Stomach smooth muscle (tissue), 2 donors: ENCODE data around the gene DEGS1.
A peak's percentile ranks its signal among the peaks of the same experiment; 100 is the strongest.

Experiments
- H3K27ac ChIP-seq: one replicate; pipeline ENCODE4 v1.7.0; 2013; ENCODE audit warnings: mild to moderate bottlenecking, low read length, inconsistent platforms
- H3K27me3 ChIP-seq, 2 donors: one replicate each; pipeline ENCODE4 v1.7.0; 2013; ENCODE audit warnings: low read length in 2 of 2; ENCODE audit not compliant: insufficient read depth in 2 of 2, control insufficient read depth in 1 of 2
- H3K36me3 ChIP-seq, 2 donors: one replicate each; pipeline ENCODE4 v1.7.0; 2013; ENCODE audit warnings: low read length in 2 of 2; ENCODE audit not compliant: control insufficient read depth in 2 of 2, insufficient read depth in 2 of 2
- H3K4me1 ChIP-seq: one replicate; pipeline ENCODE4 v1.7.0; 2013; ENCODE audit warnings: low read length; ENCODE audit not compliant: control insufficient read depth, insufficient read depth
- H3K4me3 ChIP-seq, 2 donors: one replicate each; pipeline ENCODE4 v1.7.0; 2013; ENCODE audit warnings: low read length in 2 of 2
- H3K9ac ChIP-seq, 2 donors: one replicate each; pipeline ENCODE4 v1.7.0; 2013; ENCODE audit warnings: low read length in 2 of 2, mild to moderate bottlenecking in 1 of 2
- H3K9me3 ChIP-seq, 2 donors: one replicate each; pipeline ENCODE4 v1.7.0; 2013; ENCODE audit warnings: low read length in 2 of 2; ENCODE audit not compliant: control insufficient read depth in 2 of 2
- donor health status: healthy.
- donor health status: Pancreatic carcinoma.

The DEGS1 gene

DNA sequence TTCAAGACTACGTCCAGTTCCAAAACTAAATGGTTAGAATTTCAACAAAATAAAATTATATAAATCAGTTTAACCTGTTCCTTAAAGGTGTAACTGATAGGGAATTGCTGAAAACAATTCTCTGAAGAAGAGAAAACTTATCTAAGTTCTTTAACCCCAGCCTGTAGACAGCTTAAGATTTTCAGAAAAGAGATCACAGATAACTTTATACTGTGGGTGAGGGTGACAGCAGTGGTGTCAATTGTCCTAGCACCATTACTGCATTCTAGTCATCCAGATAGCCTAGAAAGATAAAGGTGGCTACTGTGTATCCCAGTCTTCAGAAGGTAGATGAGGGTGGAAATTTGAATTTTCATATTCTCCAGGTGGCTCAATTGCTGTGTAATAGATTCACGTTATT, 19.7 kb upstream of the DEGS1 start:
- Histone ChIP-seq H3K4me1 (no peaks in the 10 kb centered on the region), H3K9ac (no peak overlapping the region), H3K27me3 (no peaks in the 10 kb centered on the region), H3K9me3 (no peaks in the 10 kb centered on the region), H3K4me3 (no peak overlapping the region), H3K27ac (no peak overlapping the region), H3K36me3 (peaks cover 5 to 8% of the 10 kb centered on the region in 2 donors)

DNA sequence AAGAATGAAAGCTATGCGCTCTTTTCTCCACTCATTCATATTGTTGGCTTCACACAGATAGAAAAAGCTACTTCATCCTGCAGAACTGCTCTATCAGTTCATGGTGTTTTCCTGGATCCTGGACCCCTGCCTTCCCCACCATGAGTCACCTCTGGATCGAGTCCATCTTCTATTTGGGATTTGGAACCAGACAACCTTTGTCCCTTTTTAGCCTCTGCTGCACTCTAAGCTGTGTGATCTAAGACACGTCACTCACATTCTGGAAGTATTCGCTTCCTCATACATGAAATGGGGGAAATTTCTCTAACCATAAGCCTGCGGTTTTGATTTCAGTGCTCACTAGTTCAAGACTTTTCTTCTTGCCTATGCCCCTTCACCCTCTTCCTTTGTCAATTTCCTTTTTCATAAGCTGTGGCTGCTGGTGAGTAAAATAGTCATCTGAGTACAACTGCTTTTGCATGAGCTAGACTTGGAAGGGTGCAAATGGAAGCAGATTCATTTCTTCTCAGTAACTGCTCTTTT, 14.1 kb upstream of the DEGS1 start:
- H3K4me1 ChIP-seq: peaks cover 2% of the 10 kb centered on the region
- H3K9me3 ChIP-seq: no peaks in the 10 kb centered on the region
- no peaks in the 10 kb centered on the region for H3K36me3 ChIP-seq
- H3K4me3 ChIP-seq: peak overlapping the region in 1 of 2 donors; percentile 15
- H3K9ac ChIP-seq: peak overlapping the region in 1 of 2 donors; percentile 13
- H3K27me3 ChIP-seq: no peaks in the 10 kb centered on the region
- H3K27ac ChIP-seq: no peak overlapping the region

- no peaks in the 10 kb centered on the region for H3K9me3 ChIP-seq
- H3K4me3 ChIP-seq: no peak overlapping the region
- H3K27ac ChIP-seq: no peak overlapping the region
- H3K27me3 ChIP-seq: no peaks in the 10 kb centered on the region
- no peaks in the 10 kb centered on the region for H3K36me3 ChIP-seq
- H3K9ac ChIP-seq: no peak overlapping the region
- peaks cover 2% of the 10 kb centered on the region for H3K4me1 ChIP-seq
Measured at GRCh38 chr1:224169718-224170270, 13.2 kb upstream of the DEGS1 start.

- H3K4me3 ChIP-seq: no peak overlapping the region
- no peaks in the 10 kb centered on the region for H3K27me3 ChIP-seq
- H3K36me3 ChIP-seq: no peaks in the 10 kb centered on the region
- H3K27ac ChIP-seq: no peak overlapping the region
- no peaks in the 10 kb centered on the region for H3K9me3 ChIP-seq
- H3K9ac ChIP-seq: no peak overlapping the region
- peaks cover 2% of the 10 kb centered on the region for H3K4me1 ChIP-seq
Measured at GRCh38 chr1:224170343-224170742, 12.7 kb upstream of the DEGS1 start.

DNA sequence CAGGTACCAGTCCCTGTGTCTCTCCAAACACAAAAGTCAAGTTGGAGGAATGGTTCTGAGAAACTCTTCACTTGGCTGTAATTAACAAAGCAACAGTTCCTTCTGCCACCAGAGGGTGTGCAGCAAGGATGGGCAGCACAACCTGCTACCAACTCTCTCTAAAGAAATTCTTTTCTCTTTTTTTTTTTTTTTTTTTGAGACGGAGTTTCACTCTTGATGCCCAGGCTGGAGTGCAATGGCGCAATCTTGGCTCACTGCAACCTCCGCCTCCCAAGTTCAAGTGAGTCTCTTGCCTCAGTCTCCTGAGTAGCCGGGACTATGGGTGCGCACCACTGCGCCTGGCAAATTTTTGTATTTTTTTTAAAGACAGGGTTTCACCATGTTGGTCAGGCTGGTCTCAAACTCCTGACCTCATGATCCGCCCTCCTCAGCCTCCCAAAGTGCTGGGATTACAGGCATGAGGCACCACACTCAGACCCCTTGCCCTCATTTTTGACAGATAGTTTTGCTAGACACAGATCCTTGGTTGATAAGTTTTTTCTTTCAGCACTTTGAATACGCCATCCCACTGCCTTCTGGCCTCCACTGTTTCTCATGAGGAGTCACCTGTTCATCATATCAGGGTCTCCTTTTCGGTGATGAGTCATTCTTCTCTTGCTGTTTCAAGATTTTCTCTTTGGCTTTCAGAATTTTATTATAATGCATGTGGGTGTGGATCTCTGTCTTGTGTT, 12.1 kb upstream of the DEGS1 start:
- H3K4me3 ChIP-seq: no peak overlapping the region
- no peaks in the 10 kb centered on the region for H3K27me3 ChIP-seq
- no peak overlapping the region for H3K27ac ChIP-seq
- no peaks in the 10 kb centered on the region for H3K36me3 ChIP-seq
- no peak overlapping the region for H3K9ac ChIP-seq
- no peaks in the 10 kb centered on the region for H3K9me3 ChIP-seq
- peaks cover 2% of the 10 kb centered on the region for H3K4me1 ChIP-seq

DNA sequence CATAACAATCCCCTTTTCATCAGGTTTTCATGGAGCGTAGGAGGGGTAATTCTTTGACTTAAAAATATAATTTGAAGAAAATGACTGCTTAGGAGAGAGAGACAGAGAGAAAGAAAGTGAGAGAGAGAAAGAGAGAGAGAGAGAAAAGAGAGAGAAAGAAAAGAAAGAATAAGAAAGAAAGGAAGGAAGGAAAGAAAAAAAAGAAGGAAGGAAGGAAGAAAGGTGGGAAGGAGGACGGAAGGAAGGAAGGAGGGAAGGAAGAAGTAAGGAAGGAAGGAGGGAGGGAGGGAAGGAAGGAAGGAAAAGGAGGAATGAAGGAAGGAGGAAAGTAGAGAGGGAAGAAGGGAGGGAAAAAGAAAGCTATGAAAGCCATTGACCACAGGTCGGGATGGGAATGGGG, 10.8 kb upstream of the DEGS1 start:
- Histone ChIP-seq H3K9me3 (no peaks in the 10 kb centered on the region), H3K27me3 (no peaks in the 10 kb centered on the region), H3K4me1 (peaks cover 2% of the 10 kb centered on the region), H3K9ac (no peak overlapping the region), H3K27ac (no peak overlapping the region), H3K36me3 (no peaks in the 10 kb centered on the region), H3K4me3 (no peak overlapping the region)

GRCh38 chr1:224173523-224173922, 9.5 kb upstream of the DEGS1 start:
- Histone ChIP-seq H3K4me3 (no peak overlapping the region), H3K36me3 (no peaks in the 10 kb centered on the region), H3K27ac (no peak overlapping the region), H3K4me1 (peaks cover 2% of the 10 kb centered on the region), H3K9ac (no peak overlapping the region), H3K9me3 (no peaks in the 10 kb centered on the region), H3K27me3 (no peaks in the 10 kb centered on the region)

- no peaks in the 10 kb centered on the region for H3K9me3 ChIP-seq
- H3K4me3 ChIP-seq: peak overlapping the region in 1 of 2 donors; percentile 52
- no peak overlapping the region for H3K9ac ChIP-seq
- H3K27me3 ChIP-seq: no peaks in the 10 kb centered on the region
- H3K4me1 ChIP-seq: no peaks in the 10 kb centered on the region
- no peak overlapping the region for H3K27ac ChIP-seq
- H3K36me3 ChIP-seq: no peaks in the 10 kb centered on the region
Measured at GRCh38 chr1:224175617-224176016, 7.4 kb upstream of the DEGS1 start.

DNA sequence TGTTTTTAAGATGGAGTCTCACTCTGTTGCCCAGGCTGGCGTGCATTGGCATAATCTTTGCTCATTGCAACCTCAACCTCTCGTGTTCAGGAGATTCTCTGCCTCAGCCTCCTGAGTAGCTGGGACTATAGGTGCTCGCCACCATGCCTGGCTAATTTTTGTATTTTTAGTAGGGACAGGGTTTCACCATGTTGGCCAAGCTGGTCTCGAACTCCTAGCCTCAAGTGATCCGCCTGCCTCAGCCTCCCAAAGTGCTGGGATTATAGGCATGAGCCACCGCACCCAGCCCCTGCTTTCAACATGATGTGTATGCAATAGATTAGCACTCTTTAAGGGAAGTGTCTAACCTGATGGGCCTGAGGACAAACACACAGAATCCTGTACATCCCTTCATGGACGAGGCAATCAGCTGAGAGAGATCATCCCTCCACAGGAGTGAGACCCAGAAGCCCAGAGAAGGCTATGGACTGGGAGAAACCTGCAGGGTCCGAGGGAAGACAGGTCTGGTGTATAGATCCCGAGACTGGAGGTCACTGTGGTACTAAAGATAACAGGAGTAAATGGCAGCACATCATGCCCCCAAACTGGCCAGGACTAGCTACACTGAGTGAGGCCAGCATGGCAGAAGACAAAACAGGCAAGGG, 5.6 kb upstream of the DEGS1 start:
- Histone ChIP-seq H3K9ac (no peak overlapping the region), H3K4me3 (no peak overlapping the region), H3K27ac (no peak overlapping the region), H3K4me1 (no peaks in the 10 kb centered on the region), H3K27me3 (no peaks in the 10 kb centered on the region), H3K36me3 (no peaks in the 10 kb centered on the region), H3K9me3 (no peaks in the 10 kb centered on the region)

- Histone ChIP-seq H3K9ac (no peak overlapping the region), H3K36me3 (no peaks in the 10 kb centered on the region), H3K4me3 (no peak overlapping the region), H3K27me3 (no peaks in the 10 kb centered on the region), H3K4me1 (no peaks in the 10 kb centered on the region), H3K9me3 (no peaks in the 10 kb centered on the region), H3K27ac (no peak overlapping the region)
Measured at GRCh38 chr1:224178894-224179293, 4.1 kb upstream of the DEGS1 start.
